Endometrium (tissue), 2 donors: ENCODE data around the gene RAB40C.

ENCODE experiments used
- FAIRE-seq: peaks from 2 replicates; lab custom pipeline; 2012; peaks lifted over from hg19 to GRCh38; lab: Jason Lieb, UNC
- donor health status: control.
- donor health status: control.

RAB40C gene

DNA sequence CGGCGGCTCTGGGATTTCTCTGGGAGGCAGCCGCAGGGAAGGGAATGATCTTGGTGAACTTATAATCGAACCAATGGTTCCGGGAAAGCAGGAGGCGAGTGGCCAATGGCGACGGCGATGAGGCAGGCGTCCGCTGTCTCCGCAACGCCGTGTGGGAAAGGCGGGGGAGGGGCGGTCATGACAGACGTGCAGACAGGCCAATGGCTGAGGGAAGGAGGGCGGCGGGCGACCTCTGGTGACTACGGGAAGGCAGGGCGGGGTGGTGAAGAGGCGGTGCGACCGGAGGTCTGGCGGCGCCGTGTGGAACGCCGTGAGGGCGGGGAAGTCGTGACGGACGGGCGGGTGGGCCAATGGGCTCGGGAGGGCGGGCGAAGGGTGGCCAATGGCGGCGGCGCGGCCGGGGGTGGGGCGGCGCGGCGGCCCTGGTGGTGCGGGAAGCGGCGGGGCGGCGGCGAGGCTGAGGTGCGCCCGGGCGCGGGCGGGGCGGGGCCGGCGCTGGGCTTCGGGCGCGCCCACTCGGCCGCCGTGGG, at the start of gene RAB40C:
Gene RAB40C (plus strand): TSS at position 409 of the 530 bp plus-strand sequence. CDS start 226 bp downstream, outside the sequence.
- no peak for FAIRE-seq

DNA sequence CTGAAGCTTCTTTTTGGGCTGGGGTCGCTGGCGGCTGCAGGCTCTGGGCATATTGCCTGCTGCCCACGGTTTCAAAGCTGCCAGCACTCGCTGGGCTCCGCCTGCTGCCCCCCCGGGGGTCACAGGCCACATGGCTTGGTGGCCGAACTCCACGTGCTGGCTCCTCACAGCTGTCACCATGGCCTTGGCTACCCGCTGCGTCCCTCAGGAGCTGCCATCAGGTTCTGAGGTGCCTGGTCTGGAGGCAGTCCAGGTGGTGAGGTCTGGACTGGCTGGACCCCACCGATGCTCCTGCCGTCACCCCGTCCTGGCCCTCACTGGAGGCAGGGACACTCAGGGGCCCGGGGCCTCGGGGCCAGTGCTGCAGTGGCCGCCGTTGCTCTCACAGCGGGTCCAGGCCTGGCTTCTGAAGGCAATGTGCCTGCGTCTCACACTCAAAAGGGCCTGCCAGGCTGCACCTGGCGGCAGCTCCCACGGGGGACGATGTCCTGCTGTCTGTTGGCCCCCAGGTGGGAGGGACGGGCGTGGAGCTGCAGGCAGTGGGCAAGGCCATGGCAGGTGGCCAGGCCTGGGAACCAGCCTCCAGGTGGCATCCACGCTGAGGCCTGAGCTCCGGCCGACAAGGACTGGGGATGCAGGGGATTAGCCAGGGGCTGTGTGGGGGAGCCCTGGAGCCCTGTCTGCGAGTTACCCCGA, 49.1 kb upstream of the RAB40C start:
- FAIRE-seq, result no peak

- FAIRE-seq, result no peak
These were observed 46.3 kb upstream of the RAB40C start for GRCh38 chr16:543301-544164.

GRCh38 chr16:544517-544916, 45.3 kb upstream of the RAB40C start:
- no peak for FAIRE-seq

DNA sequence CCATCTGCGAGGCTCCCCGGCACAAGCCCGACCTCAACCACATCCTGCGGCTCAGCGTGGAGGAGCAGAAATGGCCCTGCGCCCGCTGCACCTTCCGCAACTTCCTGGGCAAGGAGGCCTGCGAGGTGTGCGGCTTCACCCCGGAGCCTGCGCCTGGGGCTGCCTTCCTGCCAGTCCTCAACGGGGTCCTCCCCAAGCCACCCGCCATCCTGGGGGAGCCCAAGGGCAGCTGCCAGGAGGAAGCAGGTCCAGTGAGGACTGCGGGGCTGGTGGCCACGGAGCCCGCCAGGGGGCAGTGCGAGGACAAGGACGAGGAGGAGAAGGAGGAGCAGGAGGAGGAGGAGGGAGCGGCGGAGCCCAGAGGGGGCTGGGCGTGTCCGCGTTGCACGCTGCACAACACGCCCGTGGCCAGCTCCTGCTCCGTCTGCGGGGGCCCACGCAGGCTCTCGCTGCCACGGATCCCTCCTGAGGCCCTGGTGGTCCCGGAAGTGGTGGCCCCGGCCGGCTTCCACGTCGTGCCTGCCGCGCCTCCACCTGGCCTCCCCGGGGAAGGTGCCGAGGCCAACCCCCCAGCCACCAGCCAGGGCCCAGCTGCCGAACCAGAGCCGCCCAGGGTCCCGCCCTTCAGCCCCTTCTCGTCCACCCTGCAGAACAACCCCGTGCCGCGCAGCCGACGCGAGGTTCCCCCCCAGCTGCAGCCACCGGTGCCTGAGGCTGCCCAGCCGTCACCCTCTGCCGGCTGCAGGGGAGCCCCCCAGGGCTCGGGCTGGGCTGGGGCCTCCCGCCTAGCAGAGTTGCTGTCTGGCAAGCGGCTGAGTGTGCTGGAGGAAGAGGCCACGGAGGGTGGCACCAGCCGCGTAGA, 42.7 kb upstream of the RAB40C start:
- no peak for FAIRE-seq

DNA sequence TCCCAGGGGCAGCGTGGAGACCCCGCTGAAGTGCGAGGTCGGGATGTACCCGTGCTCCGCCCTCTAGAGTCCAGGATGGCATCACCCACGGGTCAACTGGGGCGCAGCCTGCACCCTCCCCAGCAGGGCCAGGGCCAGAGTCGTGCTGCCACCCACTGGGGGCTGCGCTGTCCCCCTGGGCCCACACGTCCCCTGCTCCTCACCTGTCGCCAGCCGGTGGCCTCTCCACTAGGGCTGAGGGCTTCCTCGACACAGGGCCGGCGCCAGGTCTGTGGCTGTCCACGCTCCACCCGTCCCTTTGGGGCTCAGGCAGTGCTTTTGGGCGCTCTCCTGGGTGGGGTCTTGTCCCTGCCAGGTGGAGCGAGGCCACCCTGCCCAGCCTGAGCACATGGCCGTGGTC, 41.3 kb upstream of the RAB40C start:
- no peak for FAIRE-seq

GRCh38 chr16:549544-550263, 40.2 kb upstream of the RAB40C start:
- FAIRE-seq, result no peak

- FAIRE-seq, result no peak
These were observed 38.7 kb upstream of the RAB40C start for GRCh38 chr16:551210-551609.

GRCh38 chr16:552171-552570, 37.7 kb upstream of the RAB40C start:
- no peak for FAIRE-seq

- FAIRE-seq, result no peak
These were observed 36.1 kb upstream of the RAB40C start for GRCh38 chr16:553601-554296.

DNA sequence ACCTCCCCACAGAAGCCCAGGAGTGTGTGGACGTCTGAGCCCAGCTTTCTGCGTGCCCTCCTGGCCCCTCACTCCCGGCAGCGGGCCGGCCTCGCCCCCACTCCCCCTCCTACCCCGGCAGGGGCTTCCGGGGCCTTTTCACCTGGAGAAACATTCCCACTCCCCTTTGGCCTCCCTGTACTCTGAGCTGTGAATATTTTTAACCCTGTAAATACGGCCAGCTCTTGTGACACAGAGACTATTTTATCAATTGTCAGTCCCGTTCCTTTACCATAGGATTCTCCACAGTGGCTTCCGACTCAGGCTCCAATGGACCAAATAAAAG, 35.6 kb upstream of the RAB40C start:
- FAIRE-seq, result no peak

DNA sequence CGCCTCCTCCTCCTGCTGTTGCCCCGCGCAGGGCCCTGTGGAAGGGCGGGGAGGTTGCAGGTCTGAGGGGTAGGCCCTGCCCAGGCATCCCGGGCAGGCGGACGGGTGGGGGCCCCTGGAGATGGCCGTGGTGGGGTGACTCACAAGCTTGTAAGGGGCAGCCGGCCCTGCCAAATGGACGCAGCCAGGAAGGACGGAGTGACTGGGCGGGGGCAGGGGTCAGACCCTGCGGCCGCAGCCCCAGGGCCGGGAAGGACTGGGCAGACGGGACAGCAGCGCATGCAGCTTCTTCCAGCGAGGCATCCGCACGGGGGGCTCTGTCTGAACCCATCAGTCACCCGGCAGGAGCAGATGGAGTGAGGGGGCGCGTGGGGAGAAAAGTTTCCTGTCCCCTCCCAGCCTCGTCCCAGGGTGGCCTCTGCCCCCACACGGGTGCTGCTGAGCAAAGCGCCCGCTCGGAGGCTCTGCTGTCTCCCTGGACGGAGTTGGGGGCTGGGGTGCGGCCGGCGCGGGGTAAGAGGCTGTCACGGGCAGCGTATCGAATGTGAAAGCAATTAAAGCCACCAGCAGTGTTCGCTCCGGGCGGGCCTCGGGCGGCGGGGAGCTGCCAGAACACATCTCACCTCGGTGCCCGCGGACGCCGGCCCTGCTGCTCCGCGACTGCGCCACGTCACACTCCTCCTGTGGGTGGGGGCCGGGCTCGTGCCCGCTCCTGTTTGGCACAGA, 35.1 kb upstream of the RAB40C start:
- FAIRE-seq, result no peak

- no peak for FAIRE-seq
These were observed 34.1 kb upstream of the RAB40C start for GRCh38 chr16:555528-556473.

GRCh38 chr16:556474-557173, 33.2 kb upstream of the RAB40C start:
- FAIRE-seq, result no peak

GRCh38 chr16:557463-558297, 32.2 kb upstream of the RAB40C start:
- FAIRE-seq, result no peak

DNA sequence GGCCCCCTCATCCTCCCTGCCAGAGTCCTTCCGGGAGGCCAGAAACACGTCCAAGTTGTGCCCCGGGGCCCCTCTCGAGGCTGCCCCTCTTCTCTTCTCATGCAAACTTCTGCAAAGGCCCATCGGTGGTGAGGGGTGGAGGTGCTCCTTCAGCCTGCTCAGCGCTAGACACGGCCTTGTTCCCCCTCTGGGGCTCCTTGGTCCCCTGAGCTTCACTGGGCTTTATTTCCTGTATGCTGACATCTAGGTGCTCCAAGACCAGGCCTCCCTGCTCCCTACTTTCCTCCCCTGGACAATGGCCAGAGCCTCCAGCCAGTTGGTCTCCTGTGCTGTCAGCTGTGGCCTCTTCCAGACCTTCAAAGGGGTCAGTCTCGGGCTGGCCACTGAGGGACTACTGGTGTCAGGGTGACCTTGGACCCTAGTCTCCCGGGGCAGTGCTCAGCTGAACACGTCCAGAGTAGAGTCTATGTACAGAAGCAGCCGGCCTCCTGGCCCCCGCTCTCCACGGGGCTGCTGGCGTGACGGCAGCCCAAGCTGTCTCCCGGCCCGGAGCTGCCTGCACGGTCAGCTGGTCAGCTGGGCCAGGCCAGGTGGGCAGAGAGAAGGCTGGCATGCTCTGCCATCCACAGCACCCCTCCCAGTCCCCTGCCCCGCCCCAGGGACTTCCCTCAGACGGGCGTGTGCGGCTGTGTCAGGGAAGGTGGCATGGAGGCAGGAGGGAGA, 31.4 kb upstream of the RAB40C start:
- no peak for FAIRE-seq

DNA sequence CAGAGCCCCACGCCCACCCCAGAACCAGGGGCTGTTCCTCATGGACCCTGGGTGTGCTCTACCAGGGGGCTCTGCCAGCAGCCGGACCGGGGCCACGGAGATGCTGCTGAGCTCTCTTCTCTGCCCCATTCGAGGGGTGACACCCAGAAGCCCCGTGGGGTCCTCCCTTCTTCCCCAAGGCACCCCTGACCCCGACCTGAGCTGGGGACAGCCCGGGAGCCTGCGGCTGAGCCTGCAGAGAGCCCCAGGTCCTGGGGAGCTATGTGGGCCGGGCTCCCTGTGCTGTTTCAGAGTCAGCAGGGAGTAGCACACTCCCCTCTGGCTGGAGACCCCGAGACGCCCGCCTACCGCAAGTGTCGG, 30.9 kb upstream of the RAB40C start:
- no peak for FAIRE-seq
